Measurements from ENCODE around the gene PPP1R7.

DNA sequence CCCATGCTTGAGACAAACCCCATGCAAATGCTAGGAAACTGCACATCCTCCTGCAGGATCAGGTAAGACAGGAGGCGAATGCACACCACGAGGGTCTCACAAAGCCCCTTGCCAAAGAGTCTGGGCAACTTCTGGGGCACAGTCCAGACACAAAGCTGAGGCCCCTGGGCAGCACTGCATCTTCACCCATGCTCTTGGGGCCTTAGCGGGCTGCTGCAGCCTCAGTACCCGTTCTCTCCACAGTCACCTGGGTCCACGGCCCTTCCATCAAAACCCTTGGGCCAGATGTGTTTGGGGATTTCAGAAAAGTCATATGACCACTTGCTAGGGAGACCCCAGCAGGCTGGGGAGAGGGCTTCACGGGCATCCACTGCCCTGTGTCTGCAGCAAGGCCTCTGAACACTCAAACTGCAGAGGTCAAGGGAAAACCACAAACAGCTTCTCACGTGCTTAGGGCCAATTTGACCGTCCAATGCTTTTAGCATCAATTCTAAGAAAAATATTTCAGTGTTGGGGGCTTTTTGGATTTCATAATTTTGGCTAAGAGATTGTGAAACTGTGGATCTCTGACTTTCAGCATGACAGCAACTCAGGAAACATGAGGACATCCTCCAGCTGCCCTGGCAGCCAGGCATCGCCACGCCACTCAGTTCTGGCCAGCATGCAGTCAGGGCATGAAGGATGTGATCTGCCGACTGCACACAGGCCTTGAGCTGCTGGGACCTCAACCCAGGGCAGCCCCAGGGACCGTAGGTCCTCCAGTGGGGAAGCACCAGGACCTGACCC is 21.0 kb upstream of the PPP1R7 start:
- TF ChIP-seq EZH2 (IDR thresholded peaks at IDR 0.05; ENCODE audit: insufficient read depth, poor library complexity, severe bottlenecking): no peak
- TF ChIP-seq EZH2phosphoT487 (IDR thresholded peaks at IDR 0.05; ENCODE audit: insufficient read depth, low read depth): no peak

Measured in GM23248 (cell line).